Stimulated activated CD8-positive, alpha-beta memory T cell treated with anti-CD3 and anti-CD28 coated beads, Interleukin-4, amount 100 ng/mL, for 1 hour (primary cell): ENCODE results near the gene HOXC11.

Experiments used
- DNase-seq, 2 donors: peaks; one replicate each; pipeline ENCODE4 v3.0.0-alpha.2; 2020; ENCODE audit warnings: low read depth in 2 of 2, low spot score in 1 of 2

HOXC11 gene

GRCh38 chr12:53972722-53973235 is at the start of gene HOXC11:
Gene HOXC11, plus strand, starts transcription at chr12:53973126. Its CDS starts 116 bp downstream, at chr12:53973242.
- DNase-seq: no peak

GRCh38 chr12:53924521-53925405 is 48.2 kb upstream of the HOXC11 start:
- DNase-seq: no peak

- DNase-seq: no peak
Observed at GRCh38 chr12:53927220-53928029, 45.5 kb upstream of the HOXC11 start.

- no peak for DNase-seq
Observed at GRCh38 chr12:53928054-53928835, 44.7 kb upstream of the HOXC11 start.

GRCh38 chr12:53929527-53929926 is 43.4 kb upstream of the HOXC11 start:
- no peak for DNase-seq

- DNase-seq: no peak
Observed at GRCh38 chr12:53930591-53931255, 42.2 kb upstream of the HOXC11 start.

- no peak for DNase-seq
Observed at GRCh38 chr12:53931844-53932581, 40.9 kb upstream of the HOXC11 start.

GRCh38 chr12:53932915-53933314 is 40.0 kb upstream of the HOXC11 start:
- DNase-seq: no peak

GRCh38 chr12:53935383-53936341 is 37.3 kb upstream of the HOXC11 start:
- no peak for DNase-seq

GRCh38 chr12:53937099-53937498 is 35.8 kb upstream of the HOXC11 start:
- no peak for DNase-seq

- DNase-seq: no peak
Observed at GRCh38 chr12:53937596-53938325, 35.2 kb upstream of the HOXC11 start.

- no peak for DNase-seq
Observed at GRCh38 chr12:53938326-53939140, 34.4 kb upstream of the HOXC11 start, which contains the start of gene HOXC13. Gene HOXC13, plus strand, starts transcription at chr12:53938831. Its CDS starts 76 bp downstream, at chr12:53938907.

- DNase-seq: no peak
Observed at GRCh38 chr12:53939141-53940108, 33.5 kb upstream of the HOXC11 start.

GRCh38 chr12:53940443-53941014 is 32.4 kb upstream of the HOXC11 start:
- no peak for DNase-seq

GRCh38 chr12:53941187-53941586 is 31.7 kb upstream of the HOXC11 start:
- DNase-seq: no peak

- DNase-seq: no peak
Observed at GRCh38 chr12:53941750-53942149, 31.2 kb upstream of the HOXC11 start.
